T-helper 9 cell (primary cell): ENCODE measurements around the gene NIPSNAP2.
A peak's percentile ranks its signal among the peaks of the same experiment; 100 is the strongest.
"Not testable (repeated sequence)": the region's sequence is repeated elsewhere in the genome, so short reads cannot be mapped to it uniquely, and the experiment has no call there.

Experiments used
- DNase-seq: peaks from one replicate; pipeline ENCODE4 v3.0.0-alpha.2; 2020

Gene NIPSNAP2

GRCh38 chr7:55977831-55978230 is 13.4 kb downstream of the NIPSNAP2 start:
- DNase-seq: no peak

- DNase-seq: no peak
Measured at GRCh38 chr7:55980266-55980665, 15.9 kb downstream of the NIPSNAP2 start.

GRCh38 chr7:55983537-55983936 is 19.2 kb downstream of the NIPSNAP2 start:
- DNase-seq: no peak

GRCh38 chr7:55992346-55992745 is 28.0 kb downstream of the NIPSNAP2 start:
- DNase-seq: no peak

- DNase-seq: no peak
Measured at GRCh38 chr7:55996856-55997500, 32.6 kb downstream of the NIPSNAP2 start.

- DNase-seq: no peak
Measured at GRCh38 chr7:56003749-56004148, 39.4 kb downstream of the NIPSNAP2 start.

GRCh38 chr7:56007167-56007652 is 42.8 kb downstream of the NIPSNAP2 start:
- no peak for DNase-seq

- no peak for DNase-seq
Measured at GRCh38 chr7:56007891-56008290, 43.5 kb downstream of the NIPSNAP2 start.

- no peak for DNase-seq
Measured at GRCh38 chr7:56009695-56010094, 45.3 kb downstream of the NIPSNAP2 start.

GRCh38 chr7:56017015-56017414 is 52.6 kb downstream of the NIPSNAP2 start:
- DNase-seq: not testable (repeated sequence)

GRCh38 chr7:56019501-56019900 is 55.1 kb downstream of the NIPSNAP2 start:
- DNase-seq: no peak

- no peak for DNase-seq
Measured at GRCh38 chr7:56023500-56023899, 59.1 kb downstream of the NIPSNAP2 start.

- DNase-seq: no peak
Measured at GRCh38 chr7:56026538-56026937, 62.2 kb downstream of the NIPSNAP2 start.

GRCh38 chr7:56028942-56029630 is 64.7 kb downstream of the NIPSNAP2 start:
- no peak for DNase-seq

- DNase-seq: no peak
Measured at GRCh38 chr7:56030340-56030739, 66.0 kb downstream of the NIPSNAP2 start.

GRCh38 chr7:56031556-56031955 is 67.2 kb downstream of the NIPSNAP2 start:
- not testable (repeated sequence) for DNase-seq

- DNase-seq: not testable (repeated sequence)
Measured at GRCh38 chr7:56032578-56032977, 68.2 kb downstream of the NIPSNAP2 start.

GRCh38 chr7:56033671-56034432 is 69.5 kb downstream of the NIPSNAP2 start:
- DNase-seq: peak; percentile 52

GRCh38 chr7:56040730-56041129 is 76.3 kb downstream of the NIPSNAP2 start:
- no peak for DNase-seq

- not testable (repeated sequence) for DNase-seq
Measured at GRCh38 chr7:56045758-56046157, 81.4 kb downstream of the NIPSNAP2 start.

- no peak for DNase-seq
Measured at GRCh38 chr7:56046721-56047445, 82.5 kb downstream of the NIPSNAP2 start.

GRCh38 chr7:56047446-56048116 is 83.2 kb downstream of the NIPSNAP2 start:
- not testable (repeated sequence) for DNase-seq
